HG02642 (cell line): Measurements from ENCODE around the gene KLF17.
"Not testable (repeated sequence)": the region's sequence is repeated elsewhere in the genome, so short reads cannot be mapped to it uniquely, and the experiment has no call there.

ENCODE experiments used
- ATAC-seq: cut with Tn5 transposase; IDR thresholded peaks from one replicate; pipeline ENCODE4 v1.9.1; 2021; ENCODE audit warnings: mild to moderate bottlenecking; ENCODE audit not compliant: unreplicated experiment, poor library complexity

KLF17 gene

GRCh38 chr1:44105810-44106209 lies 12.8 kb upstream of the KLF17 start:
- ATAC-seq = no peak

GRCh38 chr1:44108241-44108640 lies 10.4 kb upstream of the KLF17 start:
- ATAC-seq = no peak

GRCh38 chr1:44108971-44109370 lies 9.7 kb upstream of the KLF17 start:
- no peak for ATAC-seq

GRCh38 chr1:44110916-44111315 lies 7.7 kb upstream of the KLF17 start:
- no peak for ATAC-seq

- ATAC-seq = no peak
These were observed 6.8 kb upstream of the KLF17 start for GRCh38 chr1:44111861-44112260.

GRCh38 chr1:44112486-44112885 lies 6.1 kb upstream of the KLF17 start:
- no peak for ATAC-seq

- no peak for ATAC-seq
These were observed 5.5 kb upstream of the KLF17 start for GRCh38 chr1:44113095-44113609.

- no peak for ATAC-seq
These were observed 4.5 kb upstream of the KLF17 start for GRCh38 chr1:44114098-44114497.

GRCh38 chr1:44117272-44117671 lies 1.3 kb upstream of the KLF17 start:
- not testable (repeated sequence) for ATAC-seq

- ATAC-seq = no peak
These were observed 904 bp downstream of the KLF17 start for GRCh38 chr1:44119525-44119924.

GRCh38 chr1:44120398-44120949 lies 1.9 kb downstream of the KLF17 start:
- no peak for ATAC-seq

GRCh38 chr1:44129616-44130500 lies 11.2 kb downstream of the KLF17 start:
- no peak for ATAC-seq

GRCh38 chr1:44131411-44131810 lies 12.8 kb downstream of the KLF17 start:
- ATAC-seq = no peak

- ATAC-seq = no peak
These were observed 15.7 kb downstream of the KLF17 start for GRCh38 chr1:44134071-44134920.

- no peak for ATAC-seq
These were observed 17.3 kb downstream of the KLF17 start for GRCh38 chr1:44135886-44136285.

- no peak for ATAC-seq
These were observed 19.6 kb downstream of the KLF17 start for GRCh38 chr1:44138239-44138638.

GRCh38 chr1:44139565-44139964 lies 20.9 kb downstream of the KLF17 start:
- ATAC-seq = not testable (repeated sequence)

GRCh38 chr1:44141531-44141930 lies 22.9 kb downstream of the KLF17 start, which contains the start of gene KLF18:
Gene KLF18, minus strand, starts transcription at chr1:44141631. Its CDS starts 0 bp downstream, at chr1:44141631.
- ATAC-seq = no peak

GRCh38 chr1:44144962-44145756 lies 26.5 kb downstream of the KLF17 start:
- no peak for ATAC-seq
